BE2C (cell line): ENCODE data around the gene TEDC1.
A peak's percentile ranks its signal among the peaks of the same experiment; 100 is the strongest.

Experiments
- DNase-seq: peaks from one replicate; pipeline ENCODE4 v3.0.0-alpha.2; 2020
- H3K27me3 ChIP-seq: fragments of 250-450 bp; sonication (Bioruptor Pico); 2 replicates; pipeline ENCODE4 v1.5.1; 2020; ENCODE audit warnings: mild to moderate bottlenecking
- H3K36me3 ChIP-seq: fragments of 250-450 bp; sonication (Bioruptor Pico); 2 replicates; pipeline ENCODE4 v1.5.1; 2020; ENCODE audit warnings: mild to moderate bottlenecking
- H3K4me1 ChIP-seq: fragments of 250-450 bp; sonication (Bioruptor Pico); 2 replicates; pipeline ENCODE4 v1.5.1; 2020
- H3K4me3 ChIP-seq: 2 replicates; pipeline ENCODE4 v1.5.1; 2011; ENCODE audit warnings: low read depth, low read length
- H3K9me3 ChIP-seq: fragments of 250-450 bp; sonication (Bioruptor Pico); 2 replicates; pipeline ENCODE4 v1.5.1; 2020
- CTCF ChIP-seq: IDR thresholded peaks from 2 replicates; pipeline ENCODE4 v1.5.1; 2012; ENCODE audit warnings: mild to moderate bottlenecking, low read depth, low read length

TEDC1 gene

DNA sequence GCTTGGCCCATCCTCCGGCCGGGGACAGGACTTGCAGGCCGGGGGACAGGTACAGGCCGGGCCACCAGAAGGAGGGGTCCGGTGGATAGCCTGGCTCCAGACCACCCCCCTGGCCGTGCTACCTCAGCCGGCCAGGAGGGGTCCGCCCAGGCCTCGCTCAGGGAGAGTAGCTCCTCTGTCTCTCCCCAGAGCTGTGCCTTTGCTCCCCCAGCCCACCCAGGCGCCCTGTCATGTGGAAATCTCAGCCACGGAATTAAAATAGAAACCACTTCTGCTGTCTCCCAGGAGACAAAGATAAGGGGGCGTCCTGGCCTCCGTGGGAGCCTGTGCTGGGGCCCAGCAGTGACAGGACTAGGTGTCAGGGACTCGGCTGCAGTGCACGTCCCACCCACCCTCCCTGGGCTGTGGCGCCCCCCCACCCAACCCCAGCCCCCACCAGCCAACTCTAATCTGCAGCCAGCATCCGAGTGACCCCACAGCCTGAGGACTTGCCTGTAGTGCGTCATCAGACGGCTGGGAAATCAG lies 19.7 kb upstream of the TEDC1 start:
- Histone ChIP-seq H3K4me1 (peaks cover 44% of the 10 kb centered on the region), H3K9me3 (no peaks in the 10 kb centered on the region), H3K4me3 (no peak overlapping the region), H3K27me3 (no peaks in the 10 kb centered on the region), H3K36me3 (peaks cover 28% of the 10 kb centered on the region)
- DNase-seq = peak; percentile 80
- TF ChIP-seq CTCF = peak; percentile 54

- H3K36me3 ChIP-seq = peaks cover 23% of the 10 kb centered on the region
- no peak for DNase-seq
- no peak for TF ChIP-seq CTCF
- no peaks in the 10 kb centered on the region for H3K27me3 ChIP-seq
- H3K4me1 ChIP-seq = peaks cover 44% of the 10 kb centered on the region
- no peaks in the 10 kb centered on the region for H3K9me3 ChIP-seq
- H3K4me3 ChIP-seq = no peak overlapping the region
Measured at GRCh38 chr14:105471823-105472485, 19.1 kb upstream of the TEDC1 start.

GRCh38 chr14:105472486-105472991 lies 18.5 kb upstream of the TEDC1 start:
- TF ChIP-seq CTCF = no peak
- H3K4me1 ChIP-seq = peaks cover 47% of the 10 kb centered on the region
- peaks cover 17% of the 10 kb centered on the region for H3K36me3 ChIP-seq
- DNase-seq = no peak
- H3K4me3 ChIP-seq = no peak overlapping the region
- no peaks in the 10 kb centered on the region for H3K9me3 ChIP-seq
- no peaks in the 10 kb centered on the region for H3K27me3 ChIP-seq

DNA sequence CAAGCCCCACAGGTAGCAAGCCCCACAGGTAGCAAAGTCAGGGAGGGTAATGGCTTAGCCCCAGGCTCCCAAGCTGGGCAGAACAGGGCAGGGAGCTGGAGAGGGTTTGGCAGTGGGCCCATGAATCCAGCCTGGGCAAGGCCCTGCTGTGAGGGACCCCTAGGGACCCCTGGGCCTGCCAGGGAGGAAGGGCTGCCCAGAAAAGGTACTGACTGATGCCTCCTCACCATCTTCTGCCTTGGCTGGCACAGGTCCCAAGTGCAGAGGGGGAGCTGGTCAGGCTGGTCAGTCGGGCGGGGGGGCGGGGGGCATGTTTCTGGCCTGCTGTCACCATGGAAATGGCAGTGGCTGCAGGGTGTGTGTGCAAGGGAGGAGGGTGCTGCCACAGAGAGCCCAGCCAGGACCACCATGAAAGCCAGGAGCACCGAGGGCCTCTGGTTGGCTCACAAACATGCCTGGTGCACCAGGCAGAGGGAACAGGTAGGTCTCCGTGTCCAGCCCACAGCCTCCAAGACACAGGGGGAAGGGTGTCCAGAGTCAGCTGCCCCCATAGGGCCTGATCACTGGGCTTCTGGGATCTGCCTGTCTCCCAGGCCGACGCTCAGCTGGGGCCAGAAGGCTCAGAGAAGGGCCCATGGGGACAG lies 17.9 kb upstream of the TEDC1 start:
- no peak for TF ChIP-seq CTCF
- Histone ChIP-seq H3K36me3 (peaks cover 11% of the 10 kb centered on the region), H3K27me3 (no peaks in the 10 kb centered on the region), H3K4me1 (peaks cover 47% of the 10 kb centered on the region), H3K4me3 (peak overlapping the region; percentile 51), H3K9me3 (no peaks in the 10 kb centered on the region)
- peak; percentile 80 for DNase-seq

DNA sequence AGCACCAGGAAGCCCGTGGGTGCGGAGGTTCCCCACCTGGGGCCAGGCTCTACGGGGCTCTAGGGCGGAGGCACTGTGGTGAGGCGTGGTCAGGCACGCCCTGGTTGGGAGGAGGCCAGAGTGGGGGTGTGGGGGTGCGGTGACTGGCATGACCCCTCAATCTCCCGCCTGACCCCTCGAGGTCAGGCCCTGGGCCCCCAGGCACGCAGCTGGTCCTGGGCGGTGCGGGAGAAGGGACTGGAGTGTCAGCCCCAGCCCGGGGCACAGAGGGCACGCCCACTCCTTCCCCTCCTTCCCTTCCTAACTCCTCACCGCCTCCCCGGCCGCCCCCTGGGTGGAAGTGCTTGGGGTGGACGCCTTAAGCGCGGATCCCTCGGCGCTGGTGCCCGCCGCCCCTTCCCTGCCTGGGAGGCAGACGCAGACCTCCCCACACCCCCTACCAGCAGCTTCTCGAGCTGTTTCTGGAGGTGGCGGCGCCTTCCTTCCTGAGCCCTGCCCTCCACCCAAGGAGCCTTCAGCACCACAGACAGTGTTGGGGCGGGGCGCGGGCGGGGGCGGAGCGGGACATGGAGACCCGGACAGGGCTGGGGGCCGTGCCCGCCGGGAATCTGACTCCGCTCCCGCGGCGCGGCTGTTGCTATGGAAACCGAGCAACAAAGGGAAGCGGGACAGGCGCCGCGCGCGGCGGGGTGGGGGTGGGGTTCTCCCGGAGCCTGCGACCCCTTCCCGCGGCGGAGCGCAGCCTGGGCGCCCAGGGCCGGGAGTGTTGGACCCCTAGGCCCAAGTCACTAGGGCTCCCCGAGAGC lies 17.2 kb upstream of the TEDC1 start:
- Histone ChIP-seq H3K36me3 (peaks cover 6% of the 10 kb centered on the region), H3K4me1 (peaks cover 43% of the 10 kb centered on the region), H3K4me3 (peak overlapping the region; percentile 51), H3K27me3 (no peaks in the 10 kb centered on the region), H3K9me3 (no peaks in the 10 kb centered on the region)
- DNase-seq = peak; percentile 97
- no peak for TF ChIP-seq CTCF
